ENCODE measurements around the gene NOXA1. TPM values are rescaled to one million over a fixed set of nuclear protein-coding genes. Genes with fewer than 3 reads are reported as not detected.

The NOXA1 gene
- total and polyA plus RNA-seq, 4 donors: 1.3 to 3.6 (median 2.4) TPM

- 80% methylated on average over 12 of the region's 12 CpGs for WGBS
- no peaks in the 10 kb centered on the region for H3K27me3 ChIP-seq (ENCODE audit: control insufficient read depth in 4 of 4, insufficient read depth in 4 of 4, low read length in 3 of 4)
- no peak for DNase-seq (ENCODE audit: low spot score)
- peak in 1 of 2 donors; percentile 13 for TF ChIP-seq HNF4A (conservative IDR thresholded peaks at IDR 0.05)
- TF ChIP-seq MAX (IDR thresholded peaks at IDR 0.05): no peak
- peaks cover 24 to 53% (median 39%) of the 10 kb centered on the region in 4 donors for H3K4me1 ChIP-seq (ENCODE audit: control insufficient read depth in 4 of 4, insufficient read depth in 4 of 4, low read length in 3 of 4)
- H3K4me3 ChIP-seq (ENCODE audit: low read depth in 1 of 3, low read length in 3 of 3): no peak overlapping the region
- H3K9me3 ChIP-seq (ENCODE audit: control insufficient read depth in 4 of 4, low read length in 3 of 4): no peaks in the 10 kb centered on the region
- no peak overlapping the region for H3K9ac ChIP-seq (ENCODE audit: low read depth in 1 of 2, low read length in 2 of 2)
- H3K27ac ChIP-seq (ENCODE audit: low read depth in 1 of 2, low read length in 2 of 2): no peak overlapping the region
- H3K36me3 ChIP-seq (ENCODE audit: control insufficient read depth in 4 of 4, insufficient read depth in 3 of 4, low read depth in 1 of 4, low read length in 3 of 4): peaks cover 0 to 2% (median 1%) of the 10 kb centered on the region in 4 donors
Observed at GRCh38 chr9:137456061-137456863, 33.1 kb downstream of the NOXA1 start.

GRCh38 chr9:137456864-137457405 is 33.7 kb downstream of the NOXA1 start:
- no peaks in the 10 kb centered on the region for H3K27me3 ChIP-seq (ENCODE audit: control insufficient read depth in 4 of 4, insufficient read depth in 4 of 4, low read length in 3 of 4)
- H3K27ac ChIP-seq (ENCODE audit: low read depth in 1 of 2, low read length in 2 of 2): no peak overlapping the region
- no peak overlapping the region for H3K4me3 ChIP-seq (ENCODE audit: low read depth in 1 of 3, low read length in 3 of 3)
- peaks cover 0 to 2% (median 1%) of the 10 kb centered on the region in 4 donors for H3K36me3 ChIP-seq (ENCODE audit: control insufficient read depth in 4 of 4, insufficient read depth in 3 of 4, low read depth in 1 of 4, low read length in 3 of 4)
- no peak overlapping the region for H3K9ac ChIP-seq (ENCODE audit: low read depth in 1 of 2, low read length in 2 of 2)
- peaks cover 24 to 53% (median 39%) of the 10 kb centered on the region in 4 donors for H3K4me1 ChIP-seq (ENCODE audit: control insufficient read depth in 4 of 4, insufficient read depth in 4 of 4, low read length in 3 of 4)
- 96% methylated on average over 10 of the region's 10 CpGs for WGBS
- TF ChIP-seq RAD21 (IDR thresholded peaks at IDR 0.05) (no peak), MAX (IDR thresholded peaks at IDR 0.05) (no peak), FOXA2 (IDR thresholded peaks at IDR 0.05) (no peak), FOXA1 (IDR thresholded peaks at IDR 0.05) (no peak), ATF3 (IDR thresholded peaks at IDR 0.05) (no peak), YY1 (IDR thresholded peaks at IDR 0.05) (no peak), HNF4A (conservative IDR thresholded peaks at IDR 0.05) (no peak), EGR1 (IDR thresholded peaks at IDR 0.05; ENCODE audit: low read depth in 2 of 2) (no peak), CTCF (IDR thresholded peaks at IDR 0.05; ENCODE audit: low read depth, low read length, missing input control) (no peak), REST (IDR thresholded peaks at IDR 0.05) (no peak), RXRA (IDR thresholded peaks at IDR 0.05) (no peak), NR2F2 (IDR thresholded peaks at IDR 0.05) (no peak), ZBTB33 (IDR thresholded peaks at IDR 0.05) (no peak), SP1 (IDR thresholded peaks at IDR 0.05) (no peak), HNF4G (IDR thresholded peaks at IDR 0.05) (no peak), GABPA (IDR thresholded peaks at IDR 0.05 in 1 of 2, conservative IDR thresholded peaks at IDR 0.05 in 1 of 2) (no peak), TAF1 (conservative IDR thresholded peaks at IDR 0.05) (no peak)
- no peak for DNase-seq (ENCODE audit: low spot score)
- H3K9me3 ChIP-seq (ENCODE audit: control insufficient read depth in 4 of 4, low read length in 3 of 4): no peaks in the 10 kb centered on the region

All from liver (tissue), 9 donors.